Ovary (tissue), 3 donors: ENCODE measurements around the gene PPA2.

ENCODE experiments used
- CTCF ChIP-seq, 3 donors: fragments of 450-650 bp in 2 of 3; fragments of 200-600 bp in 1 of 3; IDR thresholded peaks; one replicate each; pipeline versions ENCODE4 v1.5.1 to v1.8.0; 2016 to 2022; ENCODE audit warnings: antibody characterized with exemption in 3 of 3, mild to moderate bottlenecking in 1 of 3
- POLR2A ChIP-seq: fragments of 450-650 bp; IDR thresholded peaks from one replicate; pipeline ENCODE4 v1.6.1; 2017; ENCODE audit warnings: antibody characterized with exemption, mild to moderate bottlenecking, moderate library complexity
- donor health status: DM: no; HTN: no; CAD: no.

GRCh38 chr4:105503484-105503883 is 29.6 kb upstream of the PPA2 start:
- TF ChIP-seq CTCF (IDR thresholded peaks at IDR 0.05), result no peak
- no peak for TF ChIP-seq POLR2A
